HG03439 (cell line): Measurements from ENCODE around the gene LARGE1.
"Not testable (repeated sequence)": the region's sequence is repeated elsewhere in the genome, so short reads cannot be mapped to it uniquely, and the experiment has no call there.

Source experiments
- ATAC-seq: cut with Tn5 transposase; IDR thresholded peaks from one replicate; pipeline ENCODE4 v1.9.1; 2021; ENCODE audit warnings: mild to moderate bottlenecking, moderate library complexity; ENCODE audit not compliant: unreplicated experiment

LARGE1 gene

GRCh38 chr22:33573479-33573878 lies 346.8 kb downstream of the LARGE1 start:
- ATAC-seq: no peak

- no peak for ATAC-seq
These were observed 348.2 kb downstream of the LARGE1 start for GRCh38 chr22:33572086-33572485.

GRCh38 chr22:33570110-33570509 lies 350.2 kb downstream of the LARGE1 start:
- no peak for ATAC-seq

DNA sequence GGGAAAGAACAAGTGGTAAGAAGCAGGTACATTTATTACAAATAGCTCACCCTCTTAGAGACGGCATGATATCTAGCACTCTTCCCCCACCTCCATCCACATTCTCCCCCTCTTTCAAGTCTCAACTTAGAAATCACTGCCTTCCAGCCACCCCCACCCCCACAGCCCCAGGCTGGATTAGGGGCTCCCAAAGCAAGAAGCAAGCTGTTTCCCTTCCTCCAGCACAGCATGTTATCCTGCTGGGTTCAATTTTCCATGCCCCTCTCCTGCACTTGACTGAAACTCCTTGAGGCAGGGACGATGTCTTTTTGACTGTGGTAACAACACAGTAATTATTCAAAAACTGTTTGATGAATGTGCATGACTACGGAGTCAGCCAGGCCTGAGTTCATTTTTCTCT lies 350.7 kb downstream of the LARGE1 start:
- ATAC-seq: no peak

DNA sequence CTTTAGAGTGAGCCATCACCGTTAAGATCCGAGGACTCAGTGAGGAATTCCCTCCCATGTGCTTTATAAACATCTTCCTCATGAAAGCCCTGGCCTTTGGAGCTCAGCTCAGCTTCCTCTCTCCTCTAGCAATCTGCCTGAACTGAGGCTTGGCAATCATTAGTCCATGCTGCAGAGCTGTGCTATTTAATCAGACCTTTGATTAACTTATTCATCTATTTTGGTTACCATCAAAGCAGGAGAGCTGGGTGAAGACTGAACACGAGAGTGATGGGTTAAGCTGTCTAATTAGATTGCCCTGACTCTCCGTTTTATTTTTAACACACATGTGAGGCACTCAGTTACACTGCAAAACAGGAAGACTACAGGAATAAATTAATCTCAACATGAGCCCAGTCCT lies 351.3 kb downstream of the LARGE1 start:
- no peak for ATAC-seq

DNA sequence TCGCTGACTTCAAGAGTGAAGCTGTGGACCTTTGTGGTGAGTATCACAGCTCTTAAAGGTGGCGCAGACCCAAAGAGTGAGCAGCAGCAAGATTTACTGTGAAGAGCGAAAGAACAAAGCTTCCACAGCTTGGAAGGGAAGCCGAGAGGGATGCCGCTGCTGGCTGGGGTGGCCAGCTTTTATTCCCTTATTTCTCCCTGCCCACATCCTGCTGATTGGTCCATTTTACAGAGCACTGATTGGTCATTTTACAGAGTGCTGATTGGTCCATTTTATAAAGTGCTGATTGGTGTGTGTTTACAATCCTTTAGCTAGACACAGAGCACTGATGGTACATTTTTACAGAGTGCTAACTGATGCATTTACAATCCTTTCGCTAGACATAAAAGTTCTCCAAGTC lies 353.8 kb downstream of the LARGE1 start:
- not testable (repeated sequence) for ATAC-seq

DNA sequence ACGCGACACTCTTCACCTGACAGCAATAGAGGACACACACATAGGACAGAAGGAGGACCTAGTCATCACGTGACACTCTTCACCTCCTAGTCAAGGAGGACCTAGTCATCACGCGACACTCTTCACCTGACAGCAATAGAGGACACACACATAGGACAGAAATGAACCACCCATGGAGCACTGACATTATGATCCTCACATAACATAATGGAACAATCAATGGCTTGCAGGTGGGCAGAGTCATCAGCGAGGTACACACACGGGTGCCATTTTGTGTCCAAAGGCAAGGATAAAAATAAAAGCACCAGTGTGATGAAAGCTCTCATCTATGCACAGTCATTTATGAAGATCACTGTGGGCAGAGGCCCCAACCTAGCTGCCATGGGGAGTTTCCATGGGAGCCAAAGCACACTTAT lies 354.7 kb downstream of the LARGE1 start:
- no peak for ATAC-seq

DNA sequence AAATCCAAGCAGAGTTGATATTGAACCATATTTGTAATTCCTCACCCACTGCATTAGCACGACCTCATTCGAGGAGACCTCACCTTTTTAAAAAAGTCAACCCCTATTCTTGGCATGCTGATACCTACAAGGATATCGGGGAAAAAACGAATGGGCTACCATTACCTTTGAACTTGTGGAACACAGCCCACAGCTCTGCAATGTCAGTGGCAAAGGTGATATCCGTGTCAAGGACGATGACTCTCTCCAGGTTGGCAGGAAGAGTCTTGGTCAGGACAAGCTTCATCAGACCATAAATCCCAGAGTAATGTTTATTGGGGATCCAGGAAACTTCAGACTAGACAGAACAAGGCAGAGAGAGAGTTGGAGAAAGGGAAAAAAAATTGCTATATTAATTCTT lies 355.6 kb downstream of the LARGE1 start:
- no peak for ATAC-seq

GRCh38 chr22:33563220-33563964 lies 356.9 kb downstream of the LARGE1 start:
- no peak for ATAC-seq

GRCh38 chr22:33562501-33562900 lies 357.8 kb downstream of the LARGE1 start:
- no peak for ATAC-seq

GRCh38 chr22:33561149-33561807 lies 359.0 kb downstream of the LARGE1 start:
- no peak for ATAC-seq

GRCh38 chr22:33557836-33558235 lies 362.4 kb downstream of the LARGE1 start:
- ATAC-seq: no peak

DNA sequence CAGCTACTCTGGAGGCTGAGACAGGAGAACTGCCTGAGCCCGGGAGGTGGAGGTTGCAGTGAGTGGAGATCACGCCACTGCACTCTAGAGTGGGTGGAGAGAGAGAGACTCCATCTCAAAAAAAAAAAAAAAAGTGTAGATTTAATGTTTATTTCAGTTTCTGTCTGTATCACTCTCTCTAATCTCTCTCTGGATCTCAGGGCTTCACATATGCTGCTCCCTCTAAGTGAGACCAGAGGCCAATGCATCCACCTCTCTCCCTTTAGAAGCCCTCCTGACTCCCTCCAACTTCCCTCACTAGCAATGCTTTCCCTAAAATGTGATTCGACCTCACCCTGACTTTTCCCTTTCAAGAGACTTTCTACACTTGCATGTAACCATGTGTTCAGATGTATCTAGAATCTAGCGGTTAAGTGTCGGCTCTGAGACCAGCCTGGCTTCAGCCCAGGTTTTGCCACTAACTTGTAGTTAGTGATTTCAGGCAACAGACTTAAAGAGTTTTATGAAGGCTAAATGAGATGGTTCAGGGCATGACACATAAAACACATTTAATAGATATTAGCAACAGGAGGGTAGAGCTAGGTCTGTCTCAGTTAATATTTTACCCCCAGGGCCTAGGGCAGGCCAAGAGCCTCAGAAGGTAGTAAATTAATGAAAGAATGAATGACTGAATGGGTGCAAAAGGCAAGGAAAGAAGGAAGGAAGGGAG lies 364.3 kb downstream of the LARGE1 start:
- ATAC-seq: no peak

DNA sequence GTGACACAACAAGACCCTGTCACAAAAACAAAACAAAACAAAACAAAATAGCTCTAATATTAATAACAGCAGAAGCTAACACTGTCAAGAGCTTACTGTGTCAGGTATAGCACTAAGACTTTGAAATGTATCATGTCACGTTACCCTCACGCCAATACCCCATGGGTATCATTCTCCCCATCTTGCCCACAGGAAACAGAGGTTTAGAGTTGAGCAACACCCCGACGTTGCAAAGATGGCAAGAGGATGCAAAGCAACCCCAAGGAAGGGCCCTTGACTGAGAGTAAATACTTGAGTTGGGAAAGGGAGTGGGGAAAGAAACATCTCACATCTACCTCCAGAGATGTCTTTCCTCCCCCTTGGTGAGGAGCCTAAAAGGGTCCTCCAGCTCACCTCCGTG lies 366.8 kb downstream of the LARGE1 start:
- no peak for ATAC-seq

DNA sequence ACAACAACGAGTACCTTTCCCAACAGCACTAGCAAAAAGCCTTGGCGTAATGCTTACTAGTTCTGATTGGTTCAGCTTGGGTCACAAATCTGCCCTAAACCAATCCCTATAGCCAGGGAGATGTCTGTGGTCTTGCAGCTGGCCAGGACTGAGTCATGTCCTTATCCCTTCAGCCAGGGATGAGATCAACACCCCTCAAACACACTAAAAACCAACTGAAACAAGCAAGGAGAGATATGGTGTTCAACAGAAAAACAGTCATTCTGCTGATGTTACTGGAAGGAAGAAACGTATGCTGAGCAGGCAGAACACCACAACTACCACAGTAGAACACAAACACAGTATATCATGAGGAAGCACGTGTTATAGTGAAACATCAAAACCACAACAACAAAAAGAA lies 375.6 kb downstream of the LARGE1 start:
- no peak for ATAC-seq

DNA sequence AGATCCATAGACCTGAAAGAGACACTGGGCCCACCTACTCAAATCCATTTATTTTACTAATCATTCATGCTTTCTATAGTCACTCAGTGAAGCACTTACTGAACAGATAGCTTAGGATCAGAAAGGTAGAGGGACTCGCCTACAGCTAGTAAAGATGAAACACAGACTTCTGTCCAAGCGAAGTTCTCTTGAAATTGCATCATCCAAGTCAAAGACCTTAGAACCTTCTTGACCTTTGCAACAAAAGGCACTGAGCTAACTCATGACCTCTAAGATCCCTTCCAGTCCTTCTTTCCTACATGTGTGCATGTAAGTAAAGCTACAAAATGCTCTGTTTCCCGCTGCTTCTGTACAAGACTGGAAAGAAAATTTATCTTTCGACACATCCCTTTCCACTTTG lies 377.6 kb downstream of the LARGE1 start:
- ATAC-seq: no peak

GRCh38 chr22:33542153-33542552 lies 378.1 kb downstream of the LARGE1 start:
- ATAC-seq: no peak

DNA sequence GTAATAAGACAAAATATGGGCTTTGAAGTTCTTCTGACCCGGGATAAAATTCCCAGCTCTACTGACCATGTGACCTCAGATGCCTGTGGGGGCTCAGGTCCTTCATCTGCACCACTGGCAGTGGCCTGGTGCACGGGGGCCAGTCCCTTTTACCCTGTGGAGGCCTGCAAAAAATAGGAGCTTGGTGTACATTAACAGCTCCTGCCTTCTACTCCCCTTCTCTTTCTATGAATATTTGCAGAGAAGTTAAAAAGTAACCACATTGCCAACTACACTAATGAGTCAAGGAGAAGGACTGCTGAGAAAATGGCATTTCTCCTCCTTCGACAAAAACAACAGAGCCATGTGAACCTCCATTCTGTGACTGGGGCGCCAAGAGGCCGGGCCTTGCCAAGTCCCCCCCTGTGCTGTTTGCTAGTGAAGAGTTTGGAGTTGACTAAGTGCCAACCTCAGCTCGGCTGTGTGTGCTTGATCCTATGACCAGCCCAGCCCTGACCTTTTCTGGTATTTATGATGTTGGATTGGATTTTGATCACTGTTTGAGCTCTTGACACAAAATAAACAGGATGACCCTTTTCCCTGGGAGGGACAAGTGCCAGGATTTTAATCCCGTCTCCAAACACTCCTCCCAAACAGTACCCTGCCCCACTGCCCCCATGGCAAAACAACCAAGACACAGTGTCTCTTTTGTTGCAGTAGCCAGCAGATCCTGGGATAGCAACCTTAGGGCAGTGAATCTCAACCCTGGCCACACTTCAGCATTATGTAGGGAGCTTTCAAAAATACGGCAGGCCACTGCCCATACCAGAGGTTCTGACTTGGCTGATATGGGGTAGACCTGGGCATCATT lies 380.1 kb downstream of the LARGE1 start:
- no peak for ATAC-seq

GRCh38 chr22:33539202-33539901 lies 380.9 kb downstream of the LARGE1 start:
- no peak for ATAC-seq

- no peak for ATAC-seq
These were observed 381.9 kb downstream of the LARGE1 start for GRCh38 chr22:33538277-33538885.
